Loucy (cell line): ENCODE data around the gene STX1A.

Experiments
- CTCF ChIP-seq: fragments of 200-600 bp; sonication (generic); conservative IDR thresholded peaks from 2 replicates; pipeline ENCODE4 v1.5.1; 2014; ENCODE audit warnings: mild to moderate bottlenecking, antibody characterized with exemption, low read length
- EZH2phosphoT487 ChIP-seq: fragments of 200-600 bp; IDR thresholded peaks from 2 replicates; pipeline ENCODE4 v1.6.1; 2018; ENCODE audit warnings: antibody characterized with exemption, mild to moderate bottlenecking, moderate library complexity, borderline replicate concordance

GRCh38 chr7:73669858-73670385 is 49.5 kb downstream of the STX1A start:
- TF ChIP-seq CTCF (no peak), EZH2phosphoT487 (no peak)
